T-helper 2 cell treated with Interferon-gamma antibody and Interleukin-4, amounts not matched to agents 5 μg/mL and 100 μg/mL, for 36 hours (primary cell): ENCODE results near the gene ADRM1.

Experiments used
- DNase-seq: peaks from one replicate; pipeline ENCODE4 v3.0.0; 2021; ENCODE audit warnings: low spot score
- H3K27ac Mint-ChIP-seq: one replicate; pipeline ENCODE4 v1.8.0; 2021; ENCODE audit warnings: mild to moderate bottlenecking, mixed read lengths
- H3K27me3 Mint-ChIP-seq: one replicate; pipeline ENCODE4 v1.8.0; 2021; ENCODE audit warnings: low read depth, mixed read lengths
- H3K36me3 Mint-ChIP-seq: one replicate; pipeline ENCODE4 v1.8.0; 2021; ENCODE audit warnings: low read depth, mixed read lengths
- H3K4me1 Mint-ChIP-seq: one replicate; pipeline ENCODE4 v1.8.0; 2021; ENCODE audit warnings: low read depth, mixed read lengths
- H3K4me3 Mint-ChIP-seq: one replicate; pipeline ENCODE4 v1.8.0; 2022; ENCODE audit warnings: mild to moderate bottlenecking, moderate library complexity, mixed read lengths
- H3K9me3 Mint-ChIP-seq: one replicate; pipeline ENCODE4 v1.8.0; 2021; ENCODE audit warnings: mixed read lengths

ADRM1 gene

DNA sequence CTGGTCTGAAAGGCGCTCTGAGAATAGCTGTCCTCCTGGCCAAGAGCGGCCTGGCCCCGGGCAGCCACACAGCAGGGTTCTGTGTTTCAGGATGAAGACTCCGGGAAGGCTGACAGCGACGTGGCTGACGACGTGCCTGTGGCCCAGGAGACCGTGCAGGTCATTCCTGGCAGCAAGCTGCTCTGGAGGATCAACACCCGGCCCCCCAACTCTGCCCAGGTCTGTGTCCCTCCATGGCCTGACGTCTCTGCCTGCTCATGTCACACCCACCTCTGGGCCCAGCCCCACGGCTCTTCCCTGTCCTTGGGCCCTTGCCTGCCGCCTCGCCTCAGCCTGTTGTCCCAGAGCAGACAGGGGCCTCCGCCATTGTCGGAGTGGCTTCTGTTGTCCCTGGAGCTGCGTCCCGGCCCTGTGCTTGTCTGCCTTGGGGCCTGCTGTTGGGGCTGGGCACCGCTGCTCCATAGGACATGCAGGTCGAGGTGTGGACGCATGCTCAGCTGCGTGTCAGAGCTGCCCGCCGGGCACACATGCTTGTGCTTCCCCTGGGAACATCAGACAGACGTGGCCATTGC is 16.2 kb upstream of the ADRM1 start:
- no peaks in the 10 kb centered on the region for H3K27me3 Mint-ChIP-seq
- H3K4me3 Mint-ChIP-seq = no peak overlapping the region
- no peaks in the 10 kb centered on the region for H3K9me3 Mint-ChIP-seq
- peaks cover 15% of the 10 kb centered on the region for H3K36me3 Mint-ChIP-seq
- H3K4me1 Mint-ChIP-seq = no peaks in the 10 kb centered on the region
- DNase-seq = no peak
- H3K27ac Mint-ChIP-seq = no peak overlapping the region

DNA sequence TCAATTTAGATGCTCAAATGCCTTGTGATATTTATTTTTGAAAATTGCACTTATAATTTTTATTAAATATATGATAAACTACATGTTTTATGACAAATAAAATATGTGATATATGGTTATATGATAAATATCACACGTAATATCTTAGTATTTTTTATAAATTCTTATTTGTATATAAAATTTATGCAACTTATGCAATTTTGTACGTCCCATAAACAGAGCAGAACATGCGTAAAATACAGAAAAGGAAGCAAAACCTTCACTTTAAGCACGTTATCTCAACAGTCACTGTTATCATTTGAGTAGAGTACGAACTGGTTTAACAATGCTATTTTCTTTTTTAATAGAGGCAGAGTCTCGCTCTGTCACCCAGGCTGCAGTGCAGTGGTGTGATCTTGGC is 15.7 kb upstream of the ADRM1 start:
- no peak for DNase-seq
- Mint-ChIP-seq H3K27me3 (no peaks in the 10 kb centered on the region), H3K27ac (no peak overlapping the region), H3K4me1 (no peaks in the 10 kb centered on the region), H3K36me3 (peaks cover 10% of the 10 kb centered on the region), H3K9me3 (no peaks in the 10 kb centered on the region), H3K4me3 (no peak overlapping the region)

DNA sequence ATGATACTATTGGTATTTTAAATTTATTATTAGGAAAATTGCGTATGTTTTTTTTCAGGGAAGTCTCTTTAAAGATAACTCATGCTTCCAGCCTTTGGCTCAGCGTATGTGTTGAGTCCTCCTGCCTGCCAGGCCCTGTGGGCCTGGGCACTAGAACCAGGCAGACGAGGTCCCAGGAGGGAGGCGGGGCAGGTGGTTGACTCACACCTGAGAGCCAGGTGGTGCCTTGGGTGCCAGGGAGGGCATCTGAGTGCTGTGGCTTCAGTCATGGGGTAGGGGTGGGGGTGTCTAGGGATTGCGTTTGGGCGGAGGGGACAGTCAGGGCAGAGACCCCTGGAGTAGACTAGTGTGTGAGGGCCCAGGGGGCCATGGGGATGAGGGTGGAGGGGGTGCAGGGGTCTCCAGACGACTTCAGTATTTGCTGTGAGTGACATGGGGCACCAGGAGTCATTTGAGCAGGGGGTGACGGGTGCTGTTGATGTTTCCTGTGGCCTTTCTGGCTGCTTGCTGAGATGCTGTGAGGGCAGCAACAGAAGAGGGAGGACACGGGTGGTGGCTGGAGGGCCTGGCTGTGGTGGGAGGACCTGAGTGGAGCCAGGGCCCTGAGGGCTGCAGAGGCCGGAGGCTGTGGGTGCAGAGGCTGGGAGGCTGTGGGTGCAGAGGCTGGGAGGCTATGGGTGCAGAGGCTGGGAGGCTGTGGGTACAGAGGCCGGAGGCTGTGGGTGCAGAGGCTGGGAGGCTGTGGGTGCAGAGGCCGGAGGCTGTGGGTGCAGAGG is 14.8 kb upstream of the ADRM1 start:
- Mint-ChIP-seq H3K27ac (no peak overlapping the region), H3K9me3 (no peaks in the 10 kb centered on the region), H3K4me1 (no peaks in the 10 kb centered on the region), H3K27me3 (no peaks in the 10 kb centered on the region), H3K4me3 (no peak overlapping the region), H3K36me3 (peaks cover 9% of the 10 kb centered on the region)
- DNase-seq = no peak

DNA sequence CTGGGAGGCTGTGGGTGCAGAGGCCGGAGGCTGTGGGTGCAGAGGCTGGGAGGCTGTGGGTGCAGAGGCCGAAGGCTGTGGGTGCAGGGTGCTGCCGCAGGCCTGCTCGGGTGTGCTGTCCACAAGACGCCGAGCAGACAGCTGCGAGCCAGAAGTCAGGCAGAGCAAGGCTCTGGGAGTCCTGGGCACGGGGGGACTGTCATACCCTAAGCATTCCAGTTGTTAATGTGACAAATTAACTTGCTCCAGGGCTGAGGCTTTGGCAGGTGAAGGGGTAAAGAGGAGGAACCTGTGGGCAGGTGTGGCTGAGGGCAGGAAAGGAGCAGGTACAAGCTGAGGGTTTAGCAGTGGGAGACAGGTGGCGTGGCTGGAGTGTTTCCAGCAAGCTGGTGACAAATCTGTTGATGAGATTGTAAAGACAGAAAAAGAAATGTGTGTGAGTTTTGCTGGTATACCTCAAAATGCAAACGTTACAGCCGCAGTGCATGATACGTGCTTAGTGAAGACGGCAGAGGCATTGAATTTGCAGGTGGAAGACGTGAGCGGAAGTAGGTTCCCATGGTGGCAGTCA is 14.2 kb upstream of the ADRM1 start:
- H3K27me3 Mint-ChIP-seq = no peaks in the 10 kb centered on the region
- no peak for DNase-seq
- H3K9me3 Mint-ChIP-seq = no peaks in the 10 kb centered on the region
- H3K4me1 Mint-ChIP-seq = no peaks in the 10 kb centered on the region
- H3K36me3 Mint-ChIP-seq = peaks cover 9% of the 10 kb centered on the region
- H3K27ac Mint-ChIP-seq = no peak overlapping the region
- H3K4me3 Mint-ChIP-seq = no peak overlapping the region

DNA sequence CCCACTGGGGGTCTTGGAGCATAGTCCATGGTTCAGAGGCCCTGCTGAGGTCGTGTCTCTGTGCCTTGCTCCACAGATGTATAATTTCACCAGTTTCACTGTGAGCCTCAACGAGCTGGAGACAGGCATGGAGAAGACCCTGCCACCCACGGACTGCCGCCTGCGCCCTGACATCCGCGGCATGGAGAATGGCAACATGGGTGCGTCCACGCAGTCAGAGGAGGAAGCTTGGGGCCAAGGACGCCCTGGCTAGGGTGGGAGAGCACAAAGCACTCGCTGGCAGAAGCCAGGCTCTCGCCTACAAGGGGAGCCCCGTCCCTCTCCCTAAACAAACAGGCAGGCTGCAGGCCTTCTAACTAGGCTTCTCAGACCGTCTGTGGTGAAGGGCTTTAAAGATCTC is 13.7 kb upstream of the ADRM1 start:
- Mint-ChIP-seq H3K9me3 (no peaks in the 10 kb centered on the region), H3K27me3 (no peaks in the 10 kb centered on the region), H3K4me3 (no peak overlapping the region), H3K36me3 (peaks cover 14% of the 10 kb centered on the region), H3K4me1 (no peaks in the 10 kb centered on the region), H3K27ac (no peak overlapping the region)
- no peak for DNase-seq

DNA sequence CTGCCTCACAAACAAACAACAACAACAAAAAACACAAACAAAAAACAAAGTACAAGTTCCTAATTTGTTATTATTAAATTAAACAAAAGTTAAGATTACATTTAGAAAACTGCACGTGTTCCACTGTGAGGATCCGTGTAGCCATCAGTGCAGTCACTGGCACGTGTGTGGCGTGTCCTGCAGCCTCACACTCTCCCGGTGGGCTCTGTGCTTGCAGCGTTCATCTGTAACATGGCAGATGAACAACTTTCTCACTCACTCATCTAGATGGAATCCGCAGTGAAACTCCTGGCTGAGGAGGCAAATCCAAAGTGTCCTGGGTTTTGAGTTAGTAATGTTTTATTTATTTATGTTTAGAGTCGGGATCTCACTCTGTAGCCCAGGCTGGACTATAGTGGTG is 12.9 kb upstream of the ADRM1 start:
- Mint-ChIP-seq H3K4me3 (no peak overlapping the region), H3K9me3 (no peaks in the 10 kb centered on the region), H3K36me3 (peaks cover 15% of the 10 kb centered on the region), H3K27me3 (no peaks in the 10 kb centered on the region), H3K27ac (no peak overlapping the region), H3K4me1 (no peaks in the 10 kb centered on the region)
- DNase-seq = no peak

DNA sequence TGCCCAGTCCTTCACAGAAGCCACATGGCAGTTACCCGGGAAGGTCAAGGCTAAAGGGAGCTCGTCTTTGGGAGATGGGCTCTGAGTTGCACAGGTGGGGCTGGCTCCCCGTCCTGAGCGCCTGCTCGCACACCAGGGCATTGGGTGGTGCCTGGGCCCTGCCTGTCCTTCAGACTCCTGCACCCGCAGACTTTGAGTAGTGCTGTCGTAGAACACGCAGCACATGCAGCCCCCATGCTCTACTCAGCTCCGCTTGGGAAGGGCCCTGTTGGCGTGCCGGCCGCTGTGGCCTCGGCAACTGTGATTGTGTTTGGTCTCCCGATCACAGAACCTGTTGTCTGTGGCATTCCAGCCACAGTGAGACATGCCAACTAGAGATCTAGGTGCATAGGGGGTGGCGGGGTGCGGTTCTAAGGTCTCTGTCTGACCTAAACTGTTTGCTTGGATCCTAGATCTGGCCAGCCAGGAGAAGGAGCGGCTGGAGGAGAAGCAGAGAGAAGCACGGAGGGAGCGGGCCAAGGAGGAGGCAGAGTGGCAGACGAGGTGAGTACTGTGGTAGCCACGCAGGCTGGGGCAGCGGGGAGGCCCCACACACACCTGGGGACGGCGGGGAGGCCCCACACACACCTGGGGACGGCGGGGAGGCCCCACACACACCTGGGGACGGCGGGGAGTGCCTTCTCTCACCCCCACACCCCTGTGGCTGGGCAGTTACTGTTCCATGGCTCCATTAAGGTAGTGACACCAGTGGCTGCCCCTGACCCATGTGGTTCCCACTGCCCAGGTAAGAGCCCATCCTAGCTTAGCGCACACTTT is 11.3 kb upstream of the ADRM1 start:
- Mint-ChIP-seq H3K36me3 (peaks cover 15% of the 10 kb centered on the region), H3K9me3 (no peaks in the 10 kb centered on the region), H3K27ac (no peak overlapping the region), H3K4me3 (no peak overlapping the region), H3K27me3 (no peaks in the 10 kb centered on the region), H3K4me1 (no peaks in the 10 kb centered on the region)
- no peak for DNase-seq

DNA sequence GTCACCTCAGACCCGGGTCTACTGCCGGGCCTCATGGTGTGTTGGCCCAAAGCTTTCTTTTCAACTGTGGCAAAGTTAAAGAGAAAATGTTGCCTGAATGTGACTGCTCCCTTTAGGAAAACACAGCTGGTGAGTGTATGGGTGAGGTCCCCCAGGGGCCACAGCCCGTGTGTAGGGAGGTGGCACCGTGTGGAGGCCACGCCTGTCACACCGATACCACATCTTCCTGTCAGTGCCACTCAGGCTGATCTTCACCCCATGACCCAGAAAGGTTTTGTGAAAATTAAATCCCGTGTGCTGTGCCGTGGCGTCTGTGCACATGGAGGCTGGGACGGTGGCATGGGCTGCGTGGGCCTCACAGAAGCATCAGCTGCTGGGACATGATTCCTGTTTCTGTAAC is 10.7 kb upstream of the ADRM1 start:
- no peaks in the 10 kb centered on the region for H3K4me1 Mint-ChIP-seq
- no peak overlapping the region for H3K27ac Mint-ChIP-seq
- H3K36me3 Mint-ChIP-seq = peaks cover 15% of the 10 kb centered on the region
- no peaks in the 10 kb centered on the region for H3K27me3 Mint-ChIP-seq
- no peak for DNase-seq
- H3K9me3 Mint-ChIP-seq = no peaks in the 10 kb centered on the region
- no peak overlapping the region for H3K4me3 Mint-ChIP-seq

DNA sequence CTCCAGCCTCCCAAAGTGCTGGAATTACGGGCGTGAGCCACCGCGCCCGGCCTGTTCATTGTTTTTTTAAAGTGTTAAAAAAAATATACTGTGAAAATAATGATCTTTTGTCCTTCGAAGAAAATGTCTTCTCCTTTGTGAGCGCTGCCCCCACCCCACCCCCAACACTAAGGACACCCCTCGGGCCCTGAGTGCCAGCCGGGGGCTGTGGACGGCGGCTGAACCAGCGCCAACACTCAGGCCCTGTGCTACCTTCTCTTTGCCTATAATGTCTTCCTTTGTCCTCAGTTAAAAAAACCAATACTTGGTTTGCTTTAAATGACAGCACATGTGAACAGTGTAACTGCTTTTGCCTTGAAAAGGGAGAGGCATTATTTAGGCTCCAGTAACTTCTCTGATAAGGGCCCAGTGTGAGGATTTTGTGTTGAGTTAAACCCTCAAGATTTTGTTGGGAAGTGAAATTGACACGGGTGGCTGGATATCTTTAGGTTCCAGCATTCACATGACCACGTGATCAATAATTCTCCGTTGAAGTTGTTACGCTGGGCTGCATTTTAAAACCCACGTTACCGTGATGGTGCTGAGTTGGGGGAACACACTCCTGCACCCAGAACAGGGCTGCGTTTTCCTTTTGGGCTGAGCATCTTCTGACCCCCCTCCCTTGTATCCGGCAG is 9.5 kb upstream of the ADRM1 start:
- Mint-ChIP-seq H3K36me3 (peaks cover 13% of the 10 kb centered on the region), H3K9me3 (no peaks in the 10 kb centered on the region), H3K4me1 (no peaks in the 10 kb centered on the region), H3K27ac (no peak overlapping the region), H3K27me3 (no peaks in the 10 kb centered on the region), H3K4me3 (no peak overlapping the region)
- no peak for DNase-seq

DNA sequence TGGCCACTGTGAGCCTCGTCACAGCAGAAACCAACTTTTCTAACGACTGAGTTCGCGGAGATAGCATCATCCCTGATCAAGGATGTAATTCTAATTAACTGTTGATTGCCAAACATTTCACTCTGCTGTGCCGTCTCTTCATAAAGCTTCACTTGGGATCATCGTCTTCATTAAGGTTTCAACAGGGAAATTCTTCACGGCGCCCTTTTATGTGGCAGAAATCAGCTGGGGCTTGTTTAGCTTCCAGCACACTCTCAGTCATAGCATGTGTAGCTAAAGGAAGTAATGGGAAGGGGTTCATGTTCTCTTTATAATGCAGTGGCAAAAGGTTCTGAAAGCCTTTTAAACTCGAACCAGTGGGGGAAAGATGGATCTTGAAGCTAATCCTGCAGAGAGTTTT is 8.9 kb upstream of the ADRM1 start:
- Mint-ChIP-seq H3K4me3 (no peak overlapping the region), H3K4me1 (no peaks in the 10 kb centered on the region), H3K36me3 (peaks cover 8% of the 10 kb centered on the region), H3K27me3 (no peaks in the 10 kb centered on the region), H3K9me3 (no peaks in the 10 kb centered on the region), H3K27ac (no peak overlapping the region)
- DNase-seq = no peak

DNA sequence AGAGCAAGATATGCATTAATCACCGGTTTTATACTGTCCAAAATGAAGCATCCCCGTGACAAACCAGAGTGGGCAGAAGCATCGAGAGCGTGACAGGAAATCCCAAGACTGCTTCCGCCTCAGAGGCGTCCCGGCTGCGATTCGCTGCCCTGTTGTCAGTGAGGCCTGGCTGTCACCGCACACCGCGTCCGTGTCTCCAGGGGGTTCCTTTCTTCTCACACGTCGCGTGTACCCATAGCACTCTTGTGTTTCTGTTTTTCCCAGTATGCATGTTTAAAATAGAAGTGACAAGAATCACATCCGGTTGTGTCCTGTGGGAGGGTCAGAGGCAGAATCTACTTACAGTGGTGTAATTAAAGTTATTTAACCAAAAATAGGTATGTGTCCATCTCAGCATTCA is 8.3 kb upstream of the ADRM1 start:
- no peaks in the 10 kb centered on the region for H3K27me3 Mint-ChIP-seq
- peaks cover 8% of the 10 kb centered on the region for H3K36me3 Mint-ChIP-seq
- no peak overlapping the region for H3K27ac Mint-ChIP-seq
- DNase-seq = no peak
- no peaks in the 10 kb centered on the region for H3K9me3 Mint-ChIP-seq
- H3K4me3 Mint-ChIP-seq = no peak overlapping the region
- no peaks in the 10 kb centered on the region for H3K4me1 Mint-ChIP-seq

DNA sequence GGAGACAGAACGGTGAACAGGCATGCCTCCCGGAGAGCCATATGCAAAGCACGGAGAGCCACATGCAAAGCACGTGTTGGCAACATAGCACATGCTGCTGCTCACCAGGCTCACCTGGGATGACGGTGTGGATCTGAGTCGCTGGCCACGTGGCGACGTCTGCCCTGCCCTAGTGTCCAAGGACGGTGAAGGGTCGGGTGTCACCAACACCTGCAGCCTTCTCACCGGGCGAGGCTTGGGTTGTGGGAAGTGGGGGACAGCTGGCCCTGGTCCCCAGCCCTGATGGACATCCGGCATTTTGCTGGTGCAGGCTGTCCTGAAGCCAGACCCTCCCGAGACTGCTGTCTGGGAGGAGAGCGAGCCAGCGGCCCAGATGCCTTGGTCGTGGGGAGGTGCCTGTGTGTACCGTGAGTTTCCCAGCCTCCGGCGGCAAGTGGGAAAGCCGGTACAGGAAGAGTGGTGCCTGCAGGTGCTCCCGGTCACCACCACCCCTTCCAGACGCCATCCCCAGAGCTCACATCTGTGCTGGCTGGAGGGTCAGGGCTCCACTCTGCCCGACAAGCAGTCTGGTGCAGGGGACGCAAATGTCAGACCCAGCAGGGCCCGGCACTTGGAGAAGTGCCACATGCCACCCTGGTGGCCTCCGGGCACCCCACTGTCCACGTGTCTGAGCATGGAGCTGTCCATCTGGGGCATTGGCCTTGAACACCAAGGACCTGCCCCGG is 5.9 kb upstream of the ADRM1 start:
- H3K36me3 Mint-ChIP-seq = peaks cover 6% of the 10 kb centered on the region
- peaks cover 2% of the 10 kb centered on the region for H3K4me1 Mint-ChIP-seq
- DNase-seq = no peak
- H3K27me3 Mint-ChIP-seq = no peaks in the 10 kb centered on the region
- H3K9me3 Mint-ChIP-seq = no peaks in the 10 kb centered on the region
- H3K27ac Mint-ChIP-seq = no peak overlapping the region
- no peak overlapping the region for H3K4me3 Mint-ChIP-seq

DNA sequence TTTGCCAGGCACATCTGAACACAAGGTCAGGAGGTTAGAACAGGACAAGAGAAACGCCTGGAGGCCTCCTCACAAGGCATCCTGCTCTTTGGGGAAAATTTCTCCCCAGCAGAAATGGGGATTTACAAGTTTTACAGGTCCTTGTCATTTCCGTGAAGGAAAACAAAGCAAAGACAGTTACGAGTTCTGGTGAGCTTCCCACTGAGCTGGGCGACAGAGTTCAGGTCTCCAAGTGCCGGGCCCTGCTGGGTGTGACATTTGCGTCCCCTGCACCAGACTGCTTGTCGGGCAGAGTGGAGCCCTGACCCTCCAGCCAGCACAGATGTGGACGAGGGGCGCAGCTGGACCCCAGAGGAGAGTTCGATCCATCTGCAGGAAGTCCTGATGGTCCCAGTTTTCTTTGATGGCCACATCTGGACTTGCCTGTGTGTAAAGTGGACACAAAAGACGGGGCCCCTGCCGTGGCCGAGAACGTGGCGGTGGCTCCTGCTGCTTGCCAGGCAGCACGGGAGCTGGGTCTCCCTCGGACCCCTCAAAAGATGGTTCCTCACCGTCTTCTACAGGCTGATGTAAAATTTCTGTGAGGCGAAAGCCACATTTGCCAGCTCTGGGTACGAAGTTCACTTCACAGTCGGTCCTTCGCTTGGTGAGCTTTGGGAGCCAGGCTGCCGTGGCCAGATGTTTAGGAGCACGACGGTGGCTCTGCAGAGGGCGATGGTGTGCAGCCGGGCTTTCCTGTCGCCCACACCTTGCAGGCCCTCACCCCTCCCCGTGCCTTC is 5.2 kb upstream of the ADRM1 start:
- H3K27me3 Mint-ChIP-seq = no peaks in the 10 kb centered on the region
- H3K36me3 Mint-ChIP-seq = peaks cover 7% of the 10 kb centered on the region
- peaks cover 4% of the 10 kb centered on the region for H3K4me1 Mint-ChIP-seq
- no peak overlapping the region for H3K4me3 Mint-ChIP-seq
- H3K9me3 Mint-ChIP-seq = no peaks in the 10 kb centered on the region
- no peak for DNase-seq
- no peak overlapping the region for H3K27ac Mint-ChIP-seq
